HepG2 (cell line): ENCODE results near the gene GLG1. TPM values are rescaled to one million over a fixed set of nuclear protein-coding genes. Genes with fewer than 3 reads are reported as not detected.

ENCODE experiments used
- ATAC-seq: fragments of 200-7000 bp; cut with Tn5 transposase; 3 replicates; pipeline ENCODE4 v1.9.1; 2020; ENCODE audit warnings: mild to moderate bottlenecking, moderate library complexity
- BruUV-seq: library from RNA; stranded (reverse); fragments of 400-500 nt; replicated peaks from 2 replicates; lab custom pipeline; 2021; lab: Mats Ljungman, UMichigan
- CTCF ChIA-PET: fragments of 300-600 bp; formaldehyde crosslinking; extraction: SDS; loops from one replicate; lab custom pipeline; 2021; ENCODE audit warnings: low total read pairs, inconsistent platforms, low intra/inter-chr PET ratio; lab: Yijun Ruan, JAX
- POLR2A ChIA-PET: fragments of 350-600 bp; sonication (Branson Sonifier 250); formaldehyde crosslinking; loops from one replicate; lab custom pipeline; 2020; ENCODE audit warnings: antibody characterized with exemption, inconsistent platforms; lab: Yijun Ruan, JAX
- DNase-seq: peaks from one replicate; pipeline ENCODE4 v3.0.0-alpha.2; 2015; ENCODE audit warnings: low spot score
- FAIRE-seq: peaks from 3 replicates; lab custom pipeline; 2011; peaks lifted over from hg19 to GRCh38; lab: Jason Lieb, UNC
- H2AFZ ChIP-seq: one replicate; pipeline ENCODE4 v1.6.1; 2011; ENCODE audit warnings: low read length, inconsistent platforms
- H3K27ac ChIP-seq: fragments of 300-600 bp; 3 replicates; pipeline ENCODE4 v1.8.0; 2011; ENCODE audit warnings: mixed run types, mild to moderate bottlenecking, mixed read lengths, low read length, inconsistent platforms; ENCODE audit not compliant: insufficient read depth; ENCODE audit errors: extremely low read length
- H3K27me3 ChIP-seq, 2 experiments: fragments of 200-600 bp in 1 of 2; 2 replicates in 1 of 2; 3 replicates in 1 of 2; pipeline versions ENCODE4 v1.6.0 to v1.8.0; 2011; ENCODE audit warnings: low read length in 2 of 2, mild to moderate bottlenecking in 2 of 2, moderate library complexity in 2 of 2, inconsistent platforms in 1 of 2; ENCODE audit not compliant: insufficient read depth in 2 of 2, control insufficient read depth in 1 of 2
- H3K36me3 ChIP-seq, 2 experiments: fragments of 200-600 bp in 1 of 2; replicated peaks in 1 of 2; 2 replicates in 1 of 2; 3 replicates in 1 of 2; pipeline versions ENCODE4 v1.5.1 to v1.8.0; 2011; ENCODE audit warnings: low read length in 2 of 2, inconsistent platforms in 1 of 2; ENCODE audit not compliant: insufficient read depth in 2 of 2, control insufficient read depth in 1 of 2
- H3K4me1 ChIP-seq: 2 replicates; pipeline ENCODE4 v1.5.1; 2012; ENCODE audit warnings: low read length, inconsistent platforms; ENCODE audit not compliant: insufficient read depth
- H3K4me2 ChIP-seq: 2 replicates; pipeline ENCODE4 v1.6.0; 2011; ENCODE audit warnings: low read depth, low read length, inconsistent platforms
- H3K4me3 ChIP-seq, 3 experiments: fragments of 200-600 bp in 1 of 3; sonication (generic), shearing (Covaris generic) in 1 of 3; replicated peaks in 1 of 3; 2 replicates each; pipeline ENCODE4 v1.5.1; 2011 to 2016; ENCODE audit warnings: low read length in 3 of 3, inconsistent platforms in 2 of 3, low read depth in 2 of 3, mild to moderate bottlenecking in 2 of 3, control low read depth in 1 of 3, mixed read lengths in 1 of 3; ENCODE audit not compliant: insufficient read depth in 1 of 3
- H3K79me2 ChIP-seq: one replicate; pipeline ENCODE4 v1.6.1; 2011; ENCODE audit warnings: low read length, inconsistent platforms; ENCODE audit not compliant: insufficient read depth
- H3K9ac ChIP-seq: 2 replicates; pipeline ENCODE4 v1.6.0; 2011; ENCODE audit warnings: mild to moderate bottlenecking, low read depth, low read length, inconsistent platforms; ENCODE audit not compliant: insufficient read depth
- H3K9me3 ChIP-seq: 2 replicates; pipeline ENCODE4 v1.5.1; 2012; ENCODE audit warnings: mild to moderate bottlenecking, low read length
- H4K20me1 ChIP-seq: 2 replicates; pipeline ENCODE4 v1.6.0; 2011; ENCODE audit warnings: inconsistent platforms, mild to moderate bottlenecking, low read length, moderate library complexity; ENCODE audit not compliant: insufficient read depth
- JDP2 ChIP-seq: sonication (generic); formaldehyde crosslinking; IDR thresholded peaks from 2 replicates; pipeline ENCODE4 v1.8.1; 2022; ENCODE audit warnings: missing genetic modification reagents, borderline replicate concordance
- KLF11 ChIP-seq: IDR thresholded peaks from 2 replicates; pipeline ENCODE4 v1.6.1; 2016; ENCODE audit warnings: missing compliant biosample characterization
- ZBTB33 ChIP-seq: sonication (generic); formaldehyde crosslinking; IDR thresholded peaks from 2 replicates; pipeline ENCODE4 v1.4.0; 2020; ENCODE audit warnings: missing genetic modification reagents
- ZFP41 ChIP-seq: sonication (generic); formaldehyde crosslinking; IDR thresholded peaks from 2 replicates; pipeline ENCODE4 v1.4.0; 2020; ENCODE audit warnings: mild to moderate bottlenecking, missing genetic modification reagents, borderline replicate concordance
- ZUFSP ChIP-seq: sonication (generic); formaldehyde crosslinking; IDR thresholded peaks from 2 replicates; pipeline ENCODE4 v1.9.0; 2021; ENCODE audit warnings: missing genetic modification reagents, mild to moderate bottlenecking, borderline replicate concordance
- WGBS: methylation state at CpG from one replicate; pipeline ENCODE4 v1.1.6; 2017; ENCODE audit warnings: low lambda C conversion rate; 5-methylcytosine and 5-hydroxymethylcytosine counted together
- in situ Hi-C: cut with HindIII; loops from 2 replicates; pipeline ENCODE4 v1.10.0; 2017; ENCODE audit warnings: low pct_unique_long_range_greater_than_20kb; ENCODE audit not compliant: extremely low pct_ligation_motif_present
- intact Hi-C: fragments of 100-400 bp; cut with micrococcal nuclease; formaldehyde crosslinking; loops from one replicate; pipeline ENCODE4 v1.10.0; 2022; ENCODE audit not compliant: unreplicated experiment
- polyA plus RNA-seq, 8 experiments: library from polyadenylated mRNA; depleted of rRNA in 3 of 8; stranded (reverse) in 7 of 8; unstranded in 1 of 8; fragments of >200 nt; fragmentation: Illumina TruSeq in 4 of 8; extraction: Trizol in 4 of 8; gene quantifications; 2 replicates each; pipeline versions ENCODE4 v1.2.1 to v1.2.3, GENCODE V29; 2011 to 2016; ENCODE audit warnings: low read depth in 4 of 8, missing spikeins in 1 of 8, mixed read lengths in 1 of 8; ENCODE audit not compliant: insufficient read depth in 1 of 8
- total RNA-seq, 5 experiments: library from RNA; depleted of rRNA; stranded (reverse); fragments of >200 nt; fragmentation: Illumina TruSeq; extraction: Trizol; gene quantifications; 2 replicates each; pipeline ENCODE4 v1.2.3, GENCODE V29; 2016; ENCODE audit warnings: low read depth in 1 of 5

GLG1 gene
- total and polyA plus RNA-seq, 2 of the 13 experiments (the other 11 are each of a cell fraction or from before 2014, with no cell fraction given) = 87.7 to 141 TPM

- intact Hi-C loops = no loop called here
- Histone ChIP-seq H3K27ac (no peak overlapping the region), H3K9ac (no peak overlapping the region), H3K4me2 (no peak overlapping the region), H3K4me1 (peaks cover 37% of the 10 kb centered on the region), H2AFZ (no peak overlapping the region), H3K27me3 (no peaks in the 10 kb centered on the region), H3K9me3 (no peaks in the 10 kb centered on the region), H3K4me3 (no peak overlapping the region), H3K36me3 (peaks cover 0 to 11% of the 10 kb centered on the region in 2 experiments; a peak in 2 of 5 replicates), H3K79me2 (peaks cover 86% of the 10 kb centered on the region), H4K20me1 (peaks cover 8% of the 10 kb centered on the region)
- no peak for ATAC-seq
- BruUV-seq = no TSS peak
- DNase-seq = no peak
- WGBS = 97% methylated on average over 5 of the region's 5 CpGs
- POLR2A ChIA-PET = no interaction called here
- FAIRE-seq = no peak
- TF ChIP-seq KLF11 (CRISPR knock-in tag) = no peak
- no peak for TF ChIP-seq JDP2 (CRISPR knock-in tag)
- TF ChIP-seq ZUFSP (CRISPR knock-in tag) = no peak
- peak; percentile 71 for TF ChIP-seq ZBTB33 (CRISPR knock-in tag)
- no peak for TF ChIP-seq ZFP41 (CRISPR knock-in tag)
- in situ Hi-C loops = no loop called here
- CTCF ChIA-PET = no interaction called here
Measured at GRCh38 chr16:74565378-74565777, 41.5 kb downstream of the GLG1 start.
